ENCODE results near the gene TAS2R46.
A peak's percentile ranks its signal among the peaks of the same experiment; 100 is the strongest.

Gene TAS2R46

DNA sequence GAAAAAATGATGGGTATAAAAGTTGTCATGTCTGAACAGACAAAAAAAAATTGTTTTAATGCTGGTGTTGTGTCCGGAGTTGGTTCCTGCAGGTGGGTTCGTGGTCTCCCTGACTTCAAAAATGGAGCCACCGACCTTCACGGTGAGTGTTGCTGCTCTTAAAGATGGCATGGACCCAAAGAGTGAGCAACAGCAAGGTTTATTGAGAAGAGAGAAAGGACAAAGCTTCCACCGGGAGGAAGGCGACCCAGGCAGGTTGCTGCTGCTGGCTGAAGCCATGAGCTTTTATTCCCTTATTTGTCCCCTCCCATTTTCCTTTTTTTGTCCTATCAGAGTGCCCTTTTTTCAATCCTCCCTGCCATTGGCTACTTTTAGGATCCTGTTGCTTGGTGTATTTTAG, 30.8 kb downstream of the TAS2R46 start, which contains the start of gene TAS2R31:
Gene TAS2R31, minus strand, starts transcription at position 101 of the 400 bp plus-strand sequence. Its CDS starts 72 bp downstream, at position 29.
- no peak within 1 kb of the TSS for H3K27ac ChIP-seq
- TF ChIP-seq, protein P1, sequence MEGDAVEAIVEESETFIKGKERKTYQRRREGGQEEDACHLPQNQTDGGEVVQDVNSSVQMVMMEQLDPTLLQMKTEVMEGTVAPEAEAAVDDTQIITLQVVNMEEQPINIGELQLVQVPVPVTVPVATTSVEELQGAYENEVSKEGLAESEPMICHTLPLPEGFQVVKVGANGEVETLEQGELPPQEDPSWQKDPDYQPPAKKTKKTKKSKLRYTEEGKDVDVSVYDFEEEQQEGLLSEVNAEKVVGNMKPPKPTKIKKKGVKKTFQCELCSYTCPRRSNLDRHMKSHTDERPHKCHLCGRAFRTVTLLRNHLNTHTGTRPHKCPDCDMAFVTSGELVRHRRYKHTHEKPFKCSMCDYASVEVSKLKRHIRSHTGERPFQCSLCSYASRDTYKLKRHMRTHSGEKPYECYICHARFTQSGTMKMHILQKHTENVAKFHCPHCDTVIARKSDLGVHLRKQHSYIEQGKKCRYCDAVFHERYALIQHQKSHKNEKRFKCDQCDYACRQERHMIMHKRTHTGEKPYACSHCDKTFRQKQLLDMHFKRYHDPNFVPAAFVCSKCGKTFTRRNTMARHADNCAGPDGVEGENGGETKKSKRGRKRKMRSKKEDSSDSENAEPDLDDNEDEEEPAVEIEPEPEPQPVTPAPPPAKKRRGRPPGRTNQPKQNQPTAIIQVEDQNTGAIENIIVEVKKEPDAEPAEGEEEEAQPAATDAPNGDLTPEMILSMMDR (IDR thresholded peaks at IDR 0.05): no peak
- TF ChIP-seq ZFX (IDR thresholded peaks at IDR 0.05; ENCODE audit: borderline replicate concordance): no peak

DNA sequence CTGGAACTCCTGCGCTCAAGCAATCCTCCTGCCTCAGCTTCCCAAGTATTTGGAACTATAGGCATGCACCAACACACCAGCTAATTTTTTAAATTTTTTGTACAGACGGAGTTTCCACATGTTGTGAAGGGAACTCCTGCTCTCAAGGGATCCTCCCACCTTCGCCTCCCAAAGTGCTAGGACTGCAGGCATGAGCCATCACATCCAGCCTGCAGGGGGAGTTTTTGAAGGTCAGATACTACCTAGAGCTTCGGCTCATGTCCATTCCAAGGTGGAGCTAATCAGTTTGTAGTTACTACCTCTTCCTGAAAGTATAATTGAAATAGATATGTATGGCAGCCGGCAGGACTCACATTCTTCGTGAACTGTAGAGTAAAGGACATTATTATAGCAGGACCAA, 36.0 kb downstream of the TAS2R46 start:
- TF ChIP-seq, protein P1 (IDR thresholded peaks at IDR 0.05): peak; percentile 20; the same call in 1 of the 2 replicates
- TF ChIP-seq ZFX (IDR thresholded peaks at IDR 0.05; ENCODE audit: borderline replicate concordance): no peak

DNA sequence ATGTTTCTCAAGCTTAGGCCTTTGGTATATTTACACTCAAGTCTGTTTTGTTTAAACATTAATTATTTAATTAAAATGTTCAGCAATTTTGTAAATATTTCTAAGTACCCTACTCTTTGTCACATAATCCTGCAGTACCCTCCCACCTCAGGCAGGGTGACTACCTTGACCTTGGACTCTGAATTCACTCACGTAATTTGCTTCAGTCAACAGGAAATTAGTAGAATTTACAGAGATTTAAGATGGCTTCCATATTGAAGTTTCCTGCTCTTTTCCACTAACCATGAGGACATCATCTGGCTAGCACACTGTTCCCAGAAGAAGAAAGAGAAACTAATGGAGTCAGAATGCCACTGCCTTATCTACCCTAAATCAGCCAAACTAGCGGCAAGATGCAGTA, 38.7 kb downstream of the TAS2R46 start:
- TF ChIP-seq, protein P1 (IDR thresholded peaks at IDR 0.05): no peak
- TF ChIP-seq ZFX (IDR thresholded peaks at IDR 0.05; ENCODE audit: borderline replicate concordance): no peak
- no peak overlapping the region for H3K27ac ChIP-seq

More for the DNA sequence above, 36.0 kb downstream of the TAS2R46 start:
- H3K27ac ChIP-seq: no peak overlapping the region

DNA sequence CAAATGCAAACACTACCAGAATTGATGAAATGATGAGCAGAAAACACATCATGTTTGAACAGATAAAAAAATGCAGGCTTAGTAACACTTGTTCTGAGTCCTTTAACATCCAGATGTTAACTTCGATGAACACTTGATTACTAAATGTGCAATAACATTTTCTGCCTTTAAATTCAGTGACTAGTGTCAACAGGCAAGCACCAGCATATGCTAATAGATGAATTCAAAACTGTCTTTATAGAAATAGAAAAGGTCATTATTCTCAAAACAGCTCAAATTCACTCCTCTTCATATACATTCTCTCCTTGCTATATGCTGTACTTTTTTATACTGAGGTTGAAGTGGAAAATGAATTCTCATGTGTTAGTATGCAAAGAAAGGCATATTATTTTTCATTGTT, 39.6 kb downstream of the TAS2R46 start, which contains the start of gene TAS2R19:
Gene TAS2R19, minus strand, starts transcription at position 101 of the 400 bp plus-strand sequence. Its CDS starts 49 bp downstream, at position 52.
- no peak within 1 kb of the TSS for H3K27ac ChIP-seq
- TF ChIP-seq ZFX (IDR thresholded peaks at IDR 0.05; ENCODE audit: borderline replicate concordance): no peak
- TF ChIP-seq, protein P1 (IDR thresholded peaks at IDR 0.05): no peak

DNA sequence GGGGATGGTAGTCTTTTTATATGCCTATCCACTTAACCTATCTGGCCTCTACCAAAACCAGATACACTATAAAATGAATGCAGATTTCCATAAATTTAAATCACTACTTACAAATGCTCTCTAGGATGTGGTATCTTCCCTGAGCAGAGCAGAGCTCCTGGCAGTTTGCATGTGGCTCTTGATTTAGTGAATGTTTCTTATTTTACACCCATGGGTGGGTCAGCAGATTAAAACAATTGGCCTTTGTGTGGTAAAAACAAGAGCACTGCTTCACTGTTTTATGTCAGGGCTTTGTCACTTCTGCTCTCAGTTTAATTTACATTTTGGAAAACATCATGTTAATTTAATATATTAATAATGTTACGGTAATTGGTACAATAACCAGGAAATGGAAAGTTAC, 45.2 kb downstream of the TAS2R46 start:
- H3K27ac ChIP-seq: no peak overlapping the region
- TF ChIP-seq ZFX (IDR thresholded peaks at IDR 0.05; ENCODE audit: borderline replicate concordance): no peak
- TF ChIP-seq, protein P1 (IDR thresholded peaks at IDR 0.05): no peak

DNA sequence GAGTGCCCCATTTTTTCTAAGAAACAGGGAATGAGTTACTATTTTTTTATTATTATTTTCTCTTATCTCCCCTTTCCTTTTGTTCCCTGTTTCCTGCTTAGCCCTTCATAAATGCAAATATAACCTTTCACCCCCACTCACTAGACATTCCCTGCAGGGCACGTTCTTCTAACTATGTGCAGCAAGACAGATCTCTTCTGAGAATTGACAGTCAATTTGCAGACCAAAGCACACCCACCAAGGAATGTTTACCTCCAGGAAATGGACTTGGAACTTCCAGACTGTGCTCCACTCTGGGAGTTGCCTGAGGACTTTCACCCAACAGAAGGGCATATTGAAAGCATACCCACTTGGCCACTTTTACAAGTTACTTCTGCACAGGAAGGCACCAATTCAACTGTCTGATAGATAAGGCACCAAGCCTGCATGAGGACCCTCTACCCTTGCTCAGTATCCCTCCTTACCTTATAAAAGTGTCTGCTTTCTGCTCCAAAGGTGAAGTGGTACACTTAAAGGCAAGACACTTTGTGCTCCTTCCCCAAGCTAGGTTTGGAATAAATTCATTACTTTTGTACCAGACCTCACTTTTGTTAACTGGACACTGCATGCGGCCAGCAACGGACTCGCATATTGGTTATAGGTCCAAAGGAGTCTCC, 46.2 kb downstream of the TAS2R46 start:
- no peak overlapping the region for H3K27ac ChIP-seq
- no peak for TF ChIP-seq ZFX (IDR thresholded peaks at IDR 0.05; ENCODE audit: borderline replicate concordance)
- TF ChIP-seq, protein P1 (IDR thresholded peaks at IDR 0.05): no peak

DNA sequence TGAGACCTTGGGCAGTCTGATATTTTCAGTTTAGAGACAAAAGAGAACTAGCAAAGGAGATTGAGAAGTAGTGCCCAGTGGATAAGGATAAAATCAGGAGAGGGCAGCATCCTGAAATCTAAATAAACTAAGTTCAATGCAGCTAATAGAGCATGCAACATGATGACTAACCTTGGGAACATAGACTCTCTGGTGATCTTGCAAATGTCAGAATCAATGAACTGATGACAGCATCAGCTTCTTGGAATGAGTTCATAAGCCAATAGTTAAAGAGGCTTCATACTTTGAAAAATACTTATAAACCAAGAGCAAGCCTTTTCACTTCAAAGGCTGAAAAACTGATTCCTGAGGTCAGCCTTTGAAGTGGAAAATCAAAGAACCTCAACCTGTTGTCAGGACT, 47.9 kb downstream of the TAS2R46 start:
- TF ChIP-seq, protein P1 (IDR thresholded peaks at IDR 0.05): no peak
- no peak for TF ChIP-seq ZFX (IDR thresholded peaks at IDR 0.05; ENCODE audit: borderline replicate concordance)

More for the DNA sequence above, 47.9 kb downstream of the TAS2R46 start:
- H3K27ac ChIP-seq: no peak overlapping the region

All from 22Rv1 (cell line).